IMR-90 (cell line): Measurements from ENCODE around the gene KCNS1. TPM values are rescaled to one million over a fixed set of nuclear protein-coding genes. Genes with fewer than 3 reads are reported as not detected.

Source experiments
- ATAC-seq: fragments of 200-7000 bp; cut with Tn5 transposase; 2 replicates; pipeline ENCODE4 v1.9.1; 2020; ENCODE audit warnings: low read depth, mild to moderate bottlenecking, moderate library complexity
- BruUV-seq: library from RNA; stranded (reverse); fragments of 400-500 nt; replicated peaks from 2 replicates; lab custom pipeline; 2021; lab: Mats Ljungman, UMichigan
- CTCF ChIA-PET: fragments of 300-600 bp; formaldehyde crosslinking; extraction: SDS; loops from one replicate; lab custom pipeline; 2021; ENCODE audit warnings: antibody characterized with exemption; lab: Yijun Ruan, JAX
- POLR2A ChIA-PET: fragments of 300-600 bp; sonication (Branson Sonifier 250); formaldehyde crosslinking; loops from one replicate; lab custom pipeline; 2022; ENCODE audit warnings: antibody characterized with exemption; ENCODE audit not compliant: unreplicated experiment; lab: Charles Lee
- DNase-seq: peaks from one replicate; pipeline ENCODE4 v3.0.0; 2013
- H2AFZ ChIP-seq: replicated peaks from 2 replicates; pipeline ENCODE3; 2013; ENCODE audit warnings: low read length, mild to moderate bottlenecking; ENCODE audit not compliant: poor library complexity
- H2AK5ac ChIP-seq: 2 replicates; pipeline ENCODE4 v1.6.1; 2013; ENCODE audit warnings: low read depth, low read length, inconsistent platforms
- H2AK9ac ChIP-seq: replicated peaks from 2 replicates; pipeline ENCODE3; 2013; ENCODE audit warnings: mild to moderate bottlenecking, low read depth, low read length, moderate library complexity; ENCODE audit not compliant: poor library complexity
- H2BK120ac ChIP-seq: 2 replicates; pipeline ENCODE4 v1.6.1; 2013; ENCODE audit warnings: low read depth, low read length, inconsistent platforms
- H2BK15ac ChIP-seq: 3 replicates; pipeline ENCODE4 v1.6.1; 2013; ENCODE audit warnings: low read depth, low read length, inconsistent platforms
- H2BK20ac ChIP-seq: 2 replicates; pipeline ENCODE4 v1.6.1; 2013; ENCODE audit warnings: low read depth, mild to moderate bottlenecking, inconsistent platforms, low read length, moderate library complexity
- H2BK5ac ChIP-seq: 2 replicates; pipeline ENCODE4 v1.6.1; 2013; ENCODE audit warnings: mild to moderate bottlenecking, low read depth, low read length, inconsistent platforms; ENCODE audit not compliant: poor library complexity, severe bottlenecking
- H3K14ac ChIP-seq: replicated peaks from 2 replicates; pipeline ENCODE4 v1.6.1; 2013; ENCODE audit warnings: low read depth, low read length, inconsistent platforms
- H3K18ac ChIP-seq: 2 replicates; pipeline ENCODE4 v1.6.1; 2013; ENCODE audit warnings: low read depth, low read length, control low read depth
- H3K23ac ChIP-seq: 2 replicates; pipeline ENCODE4 v1.6.1; 2013; ENCODE audit warnings: low read depth, low read length, inconsistent platforms
- H3K27ac ChIP-seq: 2 replicates; pipeline ENCODE4 v1.5.1; 2013; ENCODE audit warnings: mild to moderate bottlenecking, control low read depth, low read length; ENCODE audit not compliant: insufficient read depth
- H3K27me3 ChIP-seq: 2 replicates; pipeline ENCODE4 v1.6.1; 2013; ENCODE audit warnings: low read length; ENCODE audit not compliant: control insufficient read depth, insufficient read depth
- H3K36me3 ChIP-seq: 2 replicates; pipeline ENCODE4 v1.6.1; 2013; ENCODE audit warnings: low read length, mixed read lengths; ENCODE audit not compliant: control insufficient read depth, insufficient read depth
- H3K4ac ChIP-seq: 2 replicates; pipeline ENCODE4 v1.6.1; 2013; ENCODE audit warnings: low read depth, low read length, inconsistent platforms
- H3K4me1 ChIP-seq: 2 replicates; pipeline ENCODE4 v1.6.1; 2013; ENCODE audit warnings: low read length, mixed read lengths; ENCODE audit not compliant: control insufficient read depth, insufficient read depth
- H3K4me2 ChIP-seq: 2 replicates; pipeline ENCODE4 v1.6.1; 2013; ENCODE audit warnings: low read depth, mild to moderate bottlenecking, control low read depth, low read length, moderate library complexity
- H3K4me3 ChIP-seq: 2 replicates; pipeline ENCODE4 v1.5.1; 2013; ENCODE audit warnings: low read depth, mild to moderate bottlenecking, control low read depth, low read length, moderate library complexity; ENCODE audit not compliant: insufficient read depth
- H3K56ac ChIP-seq: 2 replicates; pipeline ENCODE4 v1.6.1; 2013; ENCODE audit warnings: low read length, inconsistent platforms; ENCODE audit not compliant: insufficient read depth; ENCODE audit errors: extremely low read depth
- H3K79me1 ChIP-seq, 2 experiments: 2 replicates each; pipeline ENCODE4 v1.6.1; 2013; ENCODE audit warnings: low read length in 2 of 2, inconsistent platforms in 1 of 2, low read depth in 1 of 2
- H3K9ac ChIP-seq: 2 replicates; pipeline ENCODE4 v1.6.1; 2013; ENCODE audit warnings: low read depth, low read length, control low read depth
- H3K9me1 ChIP-seq: 2 replicates; pipeline ENCODE4 v1.6.1; 2013; ENCODE audit warnings: low read length, inconsistent platforms; ENCODE audit not compliant: insufficient read depth
- H3K9me3 ChIP-seq: 2 replicates; pipeline ENCODE4 v1.6.1; 2013; ENCODE audit warnings: low read length; ENCODE audit not compliant: control insufficient read depth, insufficient read depth
- H4K20me1 ChIP-seq: 2 replicates; pipeline ENCODE4 v1.6.1; 2013; ENCODE audit warnings: low read length, inconsistent platforms; ENCODE audit not compliant: insufficient read depth
- H4K5ac ChIP-seq: 2 replicates; pipeline ENCODE4 v1.6.1; 2013; ENCODE audit warnings: mild to moderate bottlenecking, low read depth, low read length, control low read depth
- H4K8ac ChIP-seq, 2 experiments: 2 replicates each; pipeline ENCODE4 v1.6.1; 2013; ENCODE audit warnings: low read depth in 2 of 2, low read length in 2 of 2, control low read depth in 1 of 2, inconsistent platforms in 1 of 2
- H4K91ac ChIP-seq: 2 replicates; pipeline ENCODE4 v1.6.1; 2013; ENCODE audit warnings: low read depth, low read length, inconsistent platforms; ENCODE audit not compliant: insufficient read depth
- CEBPB ChIP-seq: IDR thresholded peaks from 2 replicates; pipeline ENCODE4 v1.6.1; 2012; ENCODE audit warnings: low read depth, low read length, improper control_type of control experiment
- FOS ChIP-seq: fragments of 150-350 bp; IDR thresholded peaks from 2 replicates; pipeline ENCODE4 v1.6.1; 2016; ENCODE audit warnings: low read depth, low read length
- NFE2L2 ChIP-seq: fragments of 150-350 bp; IDR thresholded peaks from 2 replicates; pipeline ENCODE4 v1.6.1; 2016; ENCODE audit warnings: low read depth, mild to moderate bottlenecking, low read length
- POLR2A ChIP-seq: IDR thresholded peaks from 2 replicates; pipeline ENCODE4 v1.6.1; 2012; ENCODE audit warnings: mild to moderate bottlenecking, low read depth, low read length
- USF2 ChIP-seq: fragments of 150-350 bp; IDR thresholded peaks from 2 replicates; pipeline ENCODE4 v1.6.1; 2017; ENCODE audit warnings: mild to moderate bottlenecking, antibody characterized with exemption, low read length, low read depth
- WGBS, 2 experiments: methylation state at CpG; one replicate each; pipeline versions ENCODE4 v1.1.5 to v1.1.7; 2013; ENCODE audit warnings: missing lambda C conversion rate in 2 of 2; ENCODE audit not compliant: insufficient read length in 1 of 2; ENCODE audit errors: extremely low coverage in 2 of 2; 5-methylcytosine and 5-hydroxymethylcytosine counted together
- dilution Hi-C: fragments of 300-500 bp; cut with HindIII; formaldehyde crosslinking; loops from one replicate; pipeline ENCODE4 v1.14.3; 2018; ENCODE audit warnings: low sequenced_read_pairs; ENCODE audit not compliant: unreplicated experiment
- in situ Hi-C: fragments of 300-500 bp; cut with MboI; formaldehyde crosslinking; loops from 3 replicates; pipeline ENCODE4 v1.14.3; 2019; ENCODE audit warnings: low sequenced_read_pairs, inconsistent platforms, mixed read lengths
- intact Hi-C: fragments of 100-400 bp; cut with micrococcal nuclease; formaldehyde crosslinking; loops from 2 replicates; pipeline ENCODE4 v1.10.0; 2022
- polyA plus RNA-seq, 3 experiments: library from polyadenylated mRNA; depleted of rRNA; stranded (reverse); fragments of >200 nt; gene quantifications; 2 replicates each; pipeline ENCODE4 v1.2.3, GENCODE V29; 2012; ENCODE audit warnings: low replicate concordance in 1 of 3
- total RNA-seq: library from RNA; depleted of rRNA; stranded (reverse); fragments of >200 nt; gene quantifications from 2 replicates; pipeline ENCODE4 v1.2.3, GENCODE V29; 2012
- TF ChIP-seq, protein P1 (sequence below): conservative IDR thresholded peaks from 2 replicates; pipeline ENCODE4 v1.5.1; 2012; ENCODE audit warnings: mild to moderate bottlenecking, low read depth, low read length, improper control_type of control experiment

Gene KCNS1
- total and polyA plus RNA-seq, 2 of the 4 experiments (the other 2 are of a cell fraction), result 0.54 to 0.62 TPM

GRCh38 chr20:45140836-45141235 is 39.9 kb upstream of the KCNS1 start:
- ChIA-PET POLR2A (no interaction called here), CTCF (no interaction called here)
- dilution Hi-C loops, result no loop called here

More at GRCh38 chr20:45140836-45141235, 39.9 kb upstream of the KCNS1 start:
- no peaks in the 10 kb centered on the region for H3K9me1 ChIP-seq
- TF ChIP-seq FOS, result no peak
- TF ChIP-seq USF2, result no peak
- no peak for TF ChIP-seq NFE2L2
- no peak for TF ChIP-seq CEBPB
- TF ChIP-seq POLR2A, result no peak
- TF ChIP-seq, protein P1, sequence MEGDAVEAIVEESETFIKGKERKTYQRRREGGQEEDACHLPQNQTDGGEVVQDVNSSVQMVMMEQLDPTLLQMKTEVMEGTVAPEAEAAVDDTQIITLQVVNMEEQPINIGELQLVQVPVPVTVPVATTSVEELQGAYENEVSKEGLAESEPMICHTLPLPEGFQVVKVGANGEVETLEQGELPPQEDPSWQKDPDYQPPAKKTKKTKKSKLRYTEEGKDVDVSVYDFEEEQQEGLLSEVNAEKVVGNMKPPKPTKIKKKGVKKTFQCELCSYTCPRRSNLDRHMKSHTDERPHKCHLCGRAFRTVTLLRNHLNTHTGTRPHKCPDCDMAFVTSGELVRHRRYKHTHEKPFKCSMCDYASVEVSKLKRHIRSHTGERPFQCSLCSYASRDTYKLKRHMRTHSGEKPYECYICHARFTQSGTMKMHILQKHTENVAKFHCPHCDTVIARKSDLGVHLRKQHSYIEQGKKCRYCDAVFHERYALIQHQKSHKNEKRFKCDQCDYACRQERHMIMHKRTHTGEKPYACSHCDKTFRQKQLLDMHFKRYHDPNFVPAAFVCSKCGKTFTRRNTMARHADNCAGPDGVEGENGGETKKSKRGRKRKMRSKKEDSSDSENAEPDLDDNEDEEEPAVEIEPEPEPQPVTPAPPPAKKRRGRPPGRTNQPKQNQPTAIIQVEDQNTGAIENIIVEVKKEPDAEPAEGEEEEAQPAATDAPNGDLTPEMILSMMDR, result no peak
- no peak overlapping the region for H2AK5ac ChIP-seq
- no peaks in the 10 kb centered on the region for H4K20me1 ChIP-seq
- no peak overlapping the region for H4K8ac ChIP-seq
- intact Hi-C loops (no loop called here), in situ Hi-C loops (no loop called here)
- H3K14ac ChIP-seq, result no peak overlapping the region
- BruUV-seq, result no TSS peak
- no peak overlapping the region for H2BK120ac ChIP-seq
- H3K9ac ChIP-seq, result no peak overlapping the region
- DNase-seq (no peak), ATAC-seq (no peak)
- no peaks in the 10 kb centered on the region for H3K9me3 ChIP-seq
- no peak overlapping the region for H2BK5ac ChIP-seq
- no peaks in the 10 kb centered on the region for H3K79me1 ChIP-seq
- H2AFZ ChIP-seq, result no peak overlapping the region
- H3K18ac ChIP-seq, result no peak overlapping the region
- no peak overlapping the region for H4K5ac ChIP-seq
- no peak overlapping the region for H3K27ac ChIP-seq
- H3K27me3 ChIP-seq, result peaks cover 5% of the 10 kb centered on the region
- no peak overlapping the region for H3K4me3 ChIP-seq
- H3K23ac ChIP-seq, result no peak overlapping the region
- no CpG with 5 or more reads among the region's 4 CpGs for WGBS, 2 experiments
- H4K91ac ChIP-seq, result no peak overlapping the region
- H3K36me3 ChIP-seq, result no peaks in the 10 kb centered on the region
- no peak overlapping the region for H2BK15ac ChIP-seq
- no peak overlapping the region for H3K4me2 ChIP-seq
- no peaks in the 10 kb centered on the region for H3K4me1 ChIP-seq
- no peak overlapping the region for H3K56ac ChIP-seq
- no peak overlapping the region for H2BK20ac ChIP-seq
- no peak overlapping the region for H3K4ac ChIP-seq
- no peak overlapping the region for H2AK9ac ChIP-seq
